ENCODE results near the gene SAMD11. TPM values are rescaled to one million over a fixed set of nuclear protein-coding genes. Genes with fewer than 3 reads are reported as not detected.

The SAMD11 gene
- total RNA-seq, 4 donors from 2014 or later, result 2.6 to 15.9 (median 11.5) TPM

- Histone ChIP-seq H3K4me1 (peaks cover 0 to 49% (median 17%) of the 10 kb centered on the region in 4 donors), H3K36me3 (no peaks in the 10 kb centered on the region), H3K4me3 (no peak overlapping the region), H3K27ac (no peak overlapping the region), H3K27me3 (peaks cover 0 to 27% of the 10 kb centered on the region in 2 donors), H3K9me3 (no peaks in the 10 kb centered on the region)
- DNase-seq (ENCODE audit: low spot score in 2 of 2), result peak in 1 of 2 donors; percentile 11
- no peak for TF ChIP-seq POLR2A (IDR thresholded peaks at IDR 0.05)
- TF ChIP-seq EP300 (IDR thresholded peaks at IDR 0.05), result no peak
- TF ChIP-seq CTCF (IDR thresholded peaks at IDR 0.05), result no peak
- 24 to 31% methylated on average over 16 to 20 of the region's 20 CpGs for WGBS, 2 donors
Observed at GRCh38 chr1:906600-907420, 16.9 kb upstream of the SAMD11 start.

- TF ChIP-seq POLR2A (IDR thresholded peaks at IDR 0.05) (no peak), CTCF (IDR thresholded peaks at IDR 0.05) (no peak), EP300 (IDR thresholded peaks at IDR 0.05) (no peak)
- 87 to 88% methylated on average over 17 of the region's 17 CpGs for WGBS, 2 donors
- H3K27me3 ChIP-seq, result peaks cover 0 to 34% of the 10 kb centered on the region in 2 donors
- H3K4me1 ChIP-seq, result peaks cover 0 to 49% (median 17%) of the 10 kb centered on the region in 4 donors
- H3K36me3 ChIP-seq, result no peaks in the 10 kb centered on the region
- H3K9me3 ChIP-seq, result no peaks in the 10 kb centered on the region
- H3K4me3 ChIP-seq, result no peak overlapping the region
- peak overlapping the region in 1 of 4 donors; percentile 11 for H3K27ac ChIP-seq
- DNase-seq (ENCODE audit: low spot score in 2 of 2), result peak in 1 of 2 donors; percentile 5
Observed at GRCh38 chr1:907611-908451, 15.9 kb upstream of the SAMD11 start.

DNA sequence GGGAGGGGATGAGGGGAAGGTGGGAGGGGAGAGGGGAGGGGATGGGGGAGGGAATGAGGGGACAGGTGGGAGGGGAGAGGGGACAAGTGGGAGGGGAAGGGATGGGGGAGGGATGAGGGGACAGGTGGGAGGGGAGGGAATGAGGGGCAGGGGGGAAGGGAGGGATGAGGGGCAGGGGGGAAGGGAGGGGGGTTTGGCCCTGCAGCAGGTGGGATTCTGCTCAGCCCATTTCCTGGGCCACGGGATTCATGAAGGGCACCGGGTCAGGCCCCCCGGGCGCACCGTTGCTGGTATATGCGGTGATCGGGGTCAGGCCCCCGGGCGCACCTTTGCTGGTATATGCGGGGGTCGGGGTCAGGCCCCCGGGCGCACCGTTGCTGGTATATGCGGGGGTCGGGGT, 15.1 kb upstream of the SAMD11 start:
- no peak for DNase-seq (ENCODE audit: low spot score in 2 of 2)
- no peak overlapping the region for H3K27ac ChIP-seq
- H3K27me3 ChIP-seq, result peaks cover 0 to 42% of the 10 kb centered on the region in 2 donors

DNA sequence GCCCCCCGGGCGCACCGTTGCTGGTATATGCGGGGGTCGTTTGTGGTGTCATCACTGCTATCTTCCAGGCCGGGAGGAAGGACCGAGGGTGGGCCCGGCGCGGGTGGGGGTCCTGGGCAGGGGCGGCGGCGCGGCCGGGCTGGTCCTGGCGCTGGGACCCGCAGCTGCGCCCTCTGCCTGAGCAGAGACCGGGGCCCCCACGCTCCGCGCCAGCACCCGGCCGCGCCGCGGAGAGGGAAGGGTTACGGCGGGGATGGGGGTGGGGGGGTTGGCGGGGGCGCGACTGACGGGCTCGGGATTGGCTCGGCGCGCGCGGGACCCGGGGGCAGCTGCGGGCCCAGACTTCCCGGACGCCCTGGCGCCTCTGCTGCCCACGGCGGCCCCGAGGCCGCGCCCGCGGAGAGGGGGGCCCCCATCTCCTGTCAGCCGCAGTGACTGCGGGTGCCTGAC, 13.8 kb upstream of the SAMD11 start:
- H3K27me3 ChIP-seq, result peaks cover 0 to 48% of the 10 kb centered on the region in 2 donors
- H3K27ac ChIP-seq, result peak overlapping the region in 2 of 4 donors; percentile 60 to 72
- 0 to 3% methylated on average over 3 to 28 of the region's 53 CpGs for WGBS, 2 donors
- H3K36me3 ChIP-seq, result no peaks in the 10 kb centered on the region
- peaks cover 0 to 40% (median 15%) of the 10 kb centered on the region in 4 donors for H3K4me1 ChIP-seq
- peak in 1 of 2 donors; percentile 3 for DNase-seq (ENCODE audit: low spot score in 2 of 2)
- peak overlapping the region in 1 of 4 donors; percentile 33 for H3K4me3 ChIP-seq
- TF ChIP-seq EP300 (IDR thresholded peaks at IDR 0.05) (no peak), POLR2A (IDR thresholded peaks at IDR 0.05) (no peak)
- H3K9me3 ChIP-seq, result no peaks in the 10 kb centered on the region

More for the DNA sequence above, 15.1 kb upstream of the SAMD11 start:
- H3K36me3 ChIP-seq, result no peaks in the 10 kb centered on the region
- H3K4me1 ChIP-seq, result peaks cover 0 to 49% (median 17%) of the 10 kb centered on the region in 4 donors
- no peaks in the 10 kb centered on the region for H3K9me3 ChIP-seq
- 75 to 85% methylated on average over 6 to 13 of the region's 16 CpGs for WGBS, 2 donors
- TF ChIP-seq CTCF (IDR thresholded peaks at IDR 0.05) (no peak), POLR2A (IDR thresholded peaks at IDR 0.05) (no peak), EP300 (IDR thresholded peaks at IDR 0.05) (no peak)
- no peak overlapping the region for H3K4me3 ChIP-seq

GRCh38 chr1:910311-910880, 13.3 kb upstream of the SAMD11 start:
- Histone ChIP-seq H3K9me3 (no peaks in the 10 kb centered on the region), H3K36me3 (no peaks in the 10 kb centered on the region), H3K4me3 (peak overlapping the region in 1 of 4 donors; percentile 33), H3K27ac (peak overlapping the region in 2 of 4 donors; percentile 60 to 72), H3K27me3 (peaks cover 0 to 46% of the 10 kb centered on the region in 2 donors), H3K4me1 (peaks cover 0 to 34% (median 11%) of the 10 kb centered on the region in 4 donors)
- peak in 1 of 2 donors; percentile 11 for DNase-seq (ENCODE audit: low spot score in 2 of 2)
- TF ChIP-seq EP300 (IDR thresholded peaks at IDR 0.05) (no peak), POLR2A (IDR thresholded peaks at IDR 0.05) (no peak), CTCF (IDR thresholded peaks at IDR 0.05) (no peak)
- WGBS, 2 donors, result 14 to 45% methylated on average over 14 of the region's 29 CpGs
